ENCODE measurements around the gene MYO1G. TPM values are rescaled to one million over a fixed set of nuclear protein-coding genes. Genes with fewer than 3 reads are reported as not detected.
A peak's percentile ranks its signal among the peaks of the same experiment; 100 is the strongest.

The MYO1G gene
- total RNA-seq, 1 donor: 180 TPM

GRCh38 chr7:44977304-44977958 lies 1.4 kb downstream of the MYO1G start:
- Histone ChIP-seq H3K4me3 (ENCODE audit: low read length) (peak overlapping the region; percentile 60), H3K9me3 (ENCODE audit: low read depth, low read length) (no peaks in the 10 kb centered on the region), H3K4me1 (ENCODE audit: insufficient read depth, low read length) (peaks cover 65% of the 10 kb centered on the region), H3K27me3 (ENCODE audit: insufficient read depth, low read length) (no peaks in the 10 kb centered on the region)

DNA sequence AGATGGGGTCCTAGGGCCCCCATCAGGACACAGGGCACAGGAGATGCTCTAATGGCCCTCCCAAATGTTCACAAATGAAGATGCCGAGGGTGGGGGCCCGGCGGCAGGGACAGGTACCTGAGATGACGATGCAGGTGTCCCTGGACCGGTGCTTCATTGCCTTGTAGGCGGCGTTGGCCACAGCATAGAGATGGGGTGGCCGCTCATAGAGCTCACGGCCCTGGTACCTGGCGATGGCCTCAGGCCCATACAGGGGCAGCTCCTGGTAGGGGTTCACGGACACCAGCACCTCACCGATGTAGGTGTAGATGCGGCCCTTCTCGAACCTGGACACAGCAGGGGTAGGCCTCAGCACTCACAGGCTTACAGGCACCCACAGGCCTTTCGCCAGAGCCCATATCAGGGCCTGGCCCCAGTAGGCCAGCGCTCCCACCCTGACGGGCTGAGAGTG lies 2.0 kb downstream of the MYO1G start:
- Histone ChIP-seq H3K9me3 (ENCODE audit: low read depth, low read length) (no peaks in the 10 kb centered on the region), H3K4me3 (ENCODE audit: low read length) (peak overlapping the region; percentile 60), H3K27me3 (ENCODE audit: insufficient read depth, low read length) (no peaks in the 10 kb centered on the region), H3K4me1 (ENCODE audit: insufficient read depth, low read length) (peaks cover 62% of the 10 kb centered on the region)

DNA sequence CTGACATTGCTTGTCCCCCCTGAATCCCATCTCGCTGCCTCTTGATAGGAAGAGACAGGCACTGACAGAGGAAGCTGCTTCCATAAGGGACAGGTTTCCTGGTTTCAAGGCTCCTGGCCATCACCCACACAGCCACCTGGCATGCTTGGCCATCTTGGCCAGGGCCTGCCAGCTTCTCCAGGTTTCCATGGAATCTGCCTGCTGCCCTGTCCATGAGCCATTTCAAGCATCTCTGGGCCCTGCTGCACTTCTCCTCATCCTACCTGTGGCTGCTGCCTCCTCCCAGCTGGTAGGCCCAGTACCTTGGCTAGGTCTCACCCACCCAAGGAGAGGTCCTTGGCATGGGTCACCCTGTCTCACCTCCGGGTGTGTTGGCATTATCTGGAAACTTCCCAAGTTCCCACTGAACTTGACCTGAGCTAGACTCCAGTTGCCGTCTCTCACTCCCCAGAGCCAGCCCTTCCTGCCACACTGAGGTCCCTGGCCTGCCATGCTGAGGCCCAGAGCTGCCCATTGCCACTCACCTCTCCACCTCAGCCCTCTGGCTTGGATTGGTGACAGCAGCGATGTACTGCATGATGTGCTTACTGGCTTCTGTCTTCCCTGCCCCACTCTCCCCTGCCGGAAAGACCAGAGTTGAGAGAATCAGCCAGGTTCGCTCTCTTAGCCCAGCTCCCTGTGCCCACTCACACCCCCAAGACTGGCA lies 2.6 kb downstream of the MYO1G start:
- H3K27me3 ChIP-seq (ENCODE audit: insufficient read depth, low read length): no peaks in the 10 kb centered on the region
- H3K9me3 ChIP-seq (ENCODE audit: low read depth, low read length): no peaks in the 10 kb centered on the region
- no peak overlapping the region for H3K4me3 ChIP-seq (ENCODE audit: low read length)
- peaks cover 56% of the 10 kb centered on the region for H3K4me1 ChIP-seq (ENCODE audit: insufficient read depth, low read length)

DNA sequence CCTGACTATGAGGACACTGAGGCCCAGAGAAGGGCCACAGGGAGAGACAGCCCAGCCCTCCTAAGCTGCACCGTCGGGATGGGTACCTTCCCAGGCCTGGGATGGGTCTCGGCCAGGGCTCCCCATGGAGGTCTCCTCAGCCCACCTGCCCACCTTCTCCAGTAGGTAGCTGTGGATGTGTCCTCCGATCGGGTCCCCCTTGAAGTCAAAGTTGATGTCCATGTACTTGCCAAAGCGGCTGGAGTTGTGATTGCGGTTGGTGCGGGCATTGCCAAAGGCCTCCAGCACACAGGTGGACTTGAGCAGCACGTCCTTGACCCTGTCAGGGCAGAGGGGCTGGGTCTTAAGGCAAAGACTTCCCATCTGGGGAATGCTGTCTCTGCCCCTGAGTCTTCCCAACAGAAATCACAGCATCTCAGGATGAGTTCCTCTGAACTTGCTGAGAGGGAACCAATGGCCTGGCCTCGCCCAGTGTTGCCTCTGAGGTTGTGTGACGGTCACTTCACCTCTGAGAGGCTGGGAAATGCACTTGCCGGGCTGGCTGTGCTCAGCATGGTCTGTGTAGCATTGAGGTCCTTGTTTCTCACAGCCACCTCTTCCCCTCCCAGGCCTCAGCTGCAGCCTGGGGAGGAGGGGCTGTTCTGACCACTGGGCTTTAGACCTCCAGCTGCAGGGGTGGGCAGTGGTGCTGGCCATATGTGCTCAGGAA lies 3.3 kb downstream of the MYO1G start:
- H3K9me3 ChIP-seq (ENCODE audit: low read depth, low read length): no peaks in the 10 kb centered on the region
- no peaks in the 10 kb centered on the region for H3K27me3 ChIP-seq (ENCODE audit: insufficient read depth, low read length)
- H3K4me1 ChIP-seq (ENCODE audit: insufficient read depth, low read length): peaks cover 49% of the 10 kb centered on the region
- H3K4me3 ChIP-seq (ENCODE audit: low read length): no peak overlapping the region

GRCh38 chr7:44974549-44974948 lies 4.3 kb downstream of the MYO1G start:
- H3K4me3 ChIP-seq (ENCODE audit: low read length): no peak overlapping the region
- peaks cover 40% of the 10 kb centered on the region for H3K4me1 ChIP-seq (ENCODE audit: insufficient read depth, low read length)
- no peaks in the 10 kb centered on the region for H3K9me3 ChIP-seq (ENCODE audit: low read depth, low read length)
- no peaks in the 10 kb centered on the region for H3K27me3 ChIP-seq (ENCODE audit: insufficient read depth, low read length)

DNA sequence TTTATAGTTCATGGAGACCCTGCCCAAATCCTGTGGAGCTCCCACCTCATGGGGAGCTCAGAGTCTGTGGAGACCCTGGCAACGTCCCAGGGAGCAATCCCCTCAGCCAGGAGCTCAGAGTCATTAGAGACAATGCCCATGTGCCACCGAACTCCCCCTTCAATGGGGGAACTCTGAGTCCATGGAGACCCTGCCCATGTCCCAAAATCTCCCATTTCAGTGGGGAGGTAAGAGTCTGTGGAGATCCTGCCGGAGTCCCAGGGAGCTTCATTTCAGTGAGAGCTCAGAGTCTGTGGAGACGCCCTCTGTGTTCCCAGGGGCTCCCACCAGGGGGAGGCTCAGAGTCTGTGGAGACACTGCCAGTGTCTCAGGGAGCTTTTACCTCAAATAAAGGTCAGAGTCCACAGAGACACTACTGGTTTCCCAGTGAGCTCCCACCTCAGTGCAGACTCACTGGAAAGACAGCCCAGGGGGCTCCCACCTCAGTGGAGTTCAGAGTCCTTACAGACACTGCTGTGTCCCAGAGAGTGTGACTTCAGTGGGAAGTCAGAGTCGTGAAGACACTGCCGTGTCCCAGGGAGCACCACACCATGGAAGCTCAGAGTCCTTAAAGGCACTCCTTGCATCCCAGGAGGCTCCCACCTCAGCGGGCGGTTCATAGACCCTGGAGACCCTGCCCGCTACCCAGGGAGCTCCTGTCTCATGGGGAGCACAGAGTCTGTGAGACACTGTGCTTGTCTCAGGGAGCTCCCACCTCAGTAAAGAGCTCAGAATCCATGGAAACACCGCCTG lies 5.0 kb downstream of the MYO1G start:
- H3K9me3 ChIP-seq (ENCODE audit: low read depth, low read length): no peaks in the 10 kb centered on the region
- no peaks in the 10 kb centered on the region for H3K27me3 ChIP-seq (ENCODE audit: insufficient read depth, low read length)
- no peak overlapping the region for H3K4me3 ChIP-seq (ENCODE audit: low read length)
- H3K4me1 ChIP-seq (ENCODE audit: insufficient read depth, low read length): peaks cover 34% of the 10 kb centered on the region

GRCh38 chr7:44972562-44972961 lies 6.3 kb downstream of the MYO1G start:
- Histone ChIP-seq H3K4me1 (ENCODE audit: insufficient read depth, low read length) (peaks cover 34% of the 10 kb centered on the region), H3K9me3 (ENCODE audit: low read depth, low read length) (no peaks in the 10 kb centered on the region), H3K27me3 (ENCODE audit: insufficient read depth, low read length) (no peaks in the 10 kb centered on the region), H3K4me3 (ENCODE audit: low read length) (no peak overlapping the region)

GRCh38 chr7:44971902-44972441 lies 6.8 kb downstream of the MYO1G start:
- H3K9me3 ChIP-seq (ENCODE audit: low read depth, low read length): no peaks in the 10 kb centered on the region
- H3K4me1 ChIP-seq (ENCODE audit: insufficient read depth, low read length): peaks cover 31% of the 10 kb centered on the region
- no peak overlapping the region for H3K4me3 ChIP-seq (ENCODE audit: low read length)
- no peaks in the 10 kb centered on the region for H3K27me3 ChIP-seq (ENCODE audit: insufficient read depth, low read length)

DNA sequence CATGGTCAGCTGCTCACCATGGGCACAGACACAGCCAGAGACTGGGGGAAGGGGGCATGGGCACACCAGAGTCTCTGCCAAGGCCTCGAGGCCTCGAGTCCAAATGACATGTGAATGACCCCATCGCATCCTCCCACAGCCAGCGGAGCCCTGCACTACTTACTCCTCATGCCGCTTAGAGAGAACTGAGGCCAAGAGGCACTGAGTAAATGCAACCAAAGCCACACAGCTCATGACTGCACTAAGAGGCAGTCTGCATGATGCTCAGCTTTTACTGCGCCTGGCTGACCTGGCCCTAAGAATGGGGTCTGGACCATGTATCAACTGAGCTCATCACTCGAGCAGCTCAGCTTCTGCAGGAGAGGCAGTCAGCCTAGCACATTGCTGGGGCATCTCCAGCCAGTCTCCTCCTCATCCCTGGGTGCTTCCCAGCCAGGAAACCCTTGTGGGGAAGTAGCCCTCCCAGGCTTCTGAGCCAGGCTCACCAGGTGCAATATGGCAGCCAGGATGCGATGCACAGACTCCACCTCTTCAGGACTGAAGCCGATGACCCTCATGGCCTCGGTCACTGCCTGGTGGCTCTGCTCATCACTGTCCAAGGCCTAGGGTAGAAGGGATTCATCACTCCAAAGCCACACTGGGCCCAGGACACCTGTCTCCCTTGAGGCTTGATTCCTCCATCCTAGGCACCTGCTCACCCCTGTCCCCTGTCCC lies 7.5 kb downstream of the MYO1G start:
- H3K9me3 ChIP-seq (ENCODE audit: low read depth, low read length): no peaks in the 10 kb centered on the region
- no peak overlapping the region for H3K4me3 ChIP-seq (ENCODE audit: low read length)
- no peaks in the 10 kb centered on the region for H3K27me3 ChIP-seq (ENCODE audit: insufficient read depth, low read length)
- H3K4me1 ChIP-seq (ENCODE audit: insufficient read depth, low read length): peaks cover 25% of the 10 kb centered on the region

- Histone ChIP-seq H3K4me1 (ENCODE audit: insufficient read depth, low read length) (peaks cover 17% of the 10 kb centered on the region), H3K4me3 (ENCODE audit: low read length) (no peak overlapping the region), H3K27me3 (ENCODE audit: insufficient read depth, low read length) (no peaks in the 10 kb centered on the region), H3K9me3 (ENCODE audit: low read depth, low read length) (no peaks in the 10 kb centered on the region)
These were observed 8.2 kb downstream of the MYO1G start for GRCh38 chr7:44970523-44971051.

GRCh38 chr7:44969701-44970522 lies 8.9 kb downstream of the MYO1G start:
- H3K4me3 ChIP-seq (ENCODE audit: low read length): no peak overlapping the region
- H3K9me3 ChIP-seq (ENCODE audit: low read depth, low read length): no peaks in the 10 kb centered on the region
- peaks cover 10% of the 10 kb centered on the region for H3K4me1 ChIP-seq (ENCODE audit: insufficient read depth, low read length)
- no peaks in the 10 kb centered on the region for H3K27me3 ChIP-seq (ENCODE audit: insufficient read depth, low read length)

DNA sequence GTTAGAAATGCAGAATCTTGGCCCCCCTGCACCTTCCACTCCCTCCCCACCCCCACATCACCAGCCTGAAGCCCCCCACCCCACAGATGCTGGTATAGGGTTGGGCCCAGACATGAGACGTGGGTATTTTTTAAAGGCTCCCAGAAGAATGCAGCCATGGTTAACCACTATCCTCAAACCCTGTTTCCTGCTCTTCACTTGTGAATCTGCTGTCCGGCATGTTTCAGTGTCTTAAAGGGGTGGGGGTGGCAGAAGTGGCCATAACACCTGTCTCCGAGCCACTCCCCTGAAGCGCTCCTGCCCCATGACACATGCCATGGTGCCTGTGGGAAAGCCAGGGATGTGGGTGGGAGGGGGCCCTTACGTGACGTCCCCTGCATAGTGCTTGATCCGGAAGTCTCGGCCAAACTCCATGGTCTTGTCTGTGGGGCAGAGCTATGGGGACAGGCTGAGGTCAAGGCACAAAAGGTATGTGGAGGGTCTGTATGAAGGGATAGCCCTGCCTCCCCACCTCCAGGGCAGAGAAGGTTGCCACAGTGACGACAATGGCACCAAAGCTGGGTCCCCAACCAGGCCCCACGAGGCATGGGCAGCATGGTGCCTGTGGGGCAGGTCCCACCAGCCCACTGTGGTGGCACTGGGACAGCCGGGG lies 9.6 kb downstream of the MYO1G start:
- Histone ChIP-seq H3K27me3 (ENCODE audit: insufficient read depth, low read length) (no peaks in the 10 kb centered on the region), H3K4me1 (ENCODE audit: insufficient read depth, low read length) (peaks cover 3% of the 10 kb centered on the region), H3K4me3 (ENCODE audit: low read length) (no peak overlapping the region), H3K9me3 (ENCODE audit: low read depth, low read length) (no peaks in the 10 kb centered on the region)

Data from mononuclear cell (primary cell).